ENCODE data around the gene ABCA2. TPM values are rescaled to one million over a fixed set of nuclear protein-coding genes. Genes with fewer than 3 reads are reported as not detected.

ABCA2 gene
- total and polyA plus RNA-seq, 3 donors from 2014 or later, result 33.6 to 65.5 (median 56.0) TPM

- Histone ChIP-seq H3K4me1 (no peaks in the 10 kb centered on the region), H3K36me3 (ENCODE audit: low read depth, missing control alignments) (no peaks in the 10 kb centered on the region), H3K27ac (no peak overlapping the region), H3K27me3 (no peaks in the 10 kb centered on the region), H3K9me3 (no peaks in the 10 kb centered on the region), H3K4me3 (no peak overlapping the region)
- DNase-seq, result no peak
- intact Hi-C loops (cut with DNase I; ENCODE audit: low total_unique reads), result no loop called here
- WGBS, 2 donors, result 96 to 97% methylated on average over 11 to 20 of the region's 20 CpGs
- no peak for TF ChIP-seq POLR2A (IDR thresholded peaks at IDR 0.05)
- TF ChIP-seq, protein P1, sequence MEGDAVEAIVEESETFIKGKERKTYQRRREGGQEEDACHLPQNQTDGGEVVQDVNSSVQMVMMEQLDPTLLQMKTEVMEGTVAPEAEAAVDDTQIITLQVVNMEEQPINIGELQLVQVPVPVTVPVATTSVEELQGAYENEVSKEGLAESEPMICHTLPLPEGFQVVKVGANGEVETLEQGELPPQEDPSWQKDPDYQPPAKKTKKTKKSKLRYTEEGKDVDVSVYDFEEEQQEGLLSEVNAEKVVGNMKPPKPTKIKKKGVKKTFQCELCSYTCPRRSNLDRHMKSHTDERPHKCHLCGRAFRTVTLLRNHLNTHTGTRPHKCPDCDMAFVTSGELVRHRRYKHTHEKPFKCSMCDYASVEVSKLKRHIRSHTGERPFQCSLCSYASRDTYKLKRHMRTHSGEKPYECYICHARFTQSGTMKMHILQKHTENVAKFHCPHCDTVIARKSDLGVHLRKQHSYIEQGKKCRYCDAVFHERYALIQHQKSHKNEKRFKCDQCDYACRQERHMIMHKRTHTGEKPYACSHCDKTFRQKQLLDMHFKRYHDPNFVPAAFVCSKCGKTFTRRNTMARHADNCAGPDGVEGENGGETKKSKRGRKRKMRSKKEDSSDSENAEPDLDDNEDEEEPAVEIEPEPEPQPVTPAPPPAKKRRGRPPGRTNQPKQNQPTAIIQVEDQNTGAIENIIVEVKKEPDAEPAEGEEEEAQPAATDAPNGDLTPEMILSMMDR (IDR thresholded peaks at IDR 0.05), result no peak
These were observed 14.5 kb downstream of the ABCA2 start for GRCh38 chr9:137013571-137013940.

- no peak for DNase-seq
- H3K36me3 ChIP-seq (ENCODE audit: low read depth, missing control alignments), result no peaks in the 10 kb centered on the region
- no peaks in the 10 kb centered on the region for H3K9me3 ChIP-seq
- TF ChIP-seq, protein P1 (IDR thresholded peaks at IDR 0.05), result no peak
- no peak for TF ChIP-seq POLR2A (IDR thresholded peaks at IDR 0.05)
- H3K27me3 ChIP-seq, result no peaks in the 10 kb centered on the region
- H3K4me1 ChIP-seq, result peaks cover 2% of the 10 kb centered on the region
- no peak overlapping the region for H3K27ac ChIP-seq
- H3K4me3 ChIP-seq, result no peak overlapping the region
- WGBS, 2 donors, result 87 to 90% methylated on average over 26 to 67 of the region's 67 CpGs
- intact Hi-C loops (cut with DNase I; ENCODE audit: low total_unique reads), result no loop called here
These were observed 15.1 kb downstream of the ABCA2 start for GRCh38 chr9:137012694-137013570.

DNA sequence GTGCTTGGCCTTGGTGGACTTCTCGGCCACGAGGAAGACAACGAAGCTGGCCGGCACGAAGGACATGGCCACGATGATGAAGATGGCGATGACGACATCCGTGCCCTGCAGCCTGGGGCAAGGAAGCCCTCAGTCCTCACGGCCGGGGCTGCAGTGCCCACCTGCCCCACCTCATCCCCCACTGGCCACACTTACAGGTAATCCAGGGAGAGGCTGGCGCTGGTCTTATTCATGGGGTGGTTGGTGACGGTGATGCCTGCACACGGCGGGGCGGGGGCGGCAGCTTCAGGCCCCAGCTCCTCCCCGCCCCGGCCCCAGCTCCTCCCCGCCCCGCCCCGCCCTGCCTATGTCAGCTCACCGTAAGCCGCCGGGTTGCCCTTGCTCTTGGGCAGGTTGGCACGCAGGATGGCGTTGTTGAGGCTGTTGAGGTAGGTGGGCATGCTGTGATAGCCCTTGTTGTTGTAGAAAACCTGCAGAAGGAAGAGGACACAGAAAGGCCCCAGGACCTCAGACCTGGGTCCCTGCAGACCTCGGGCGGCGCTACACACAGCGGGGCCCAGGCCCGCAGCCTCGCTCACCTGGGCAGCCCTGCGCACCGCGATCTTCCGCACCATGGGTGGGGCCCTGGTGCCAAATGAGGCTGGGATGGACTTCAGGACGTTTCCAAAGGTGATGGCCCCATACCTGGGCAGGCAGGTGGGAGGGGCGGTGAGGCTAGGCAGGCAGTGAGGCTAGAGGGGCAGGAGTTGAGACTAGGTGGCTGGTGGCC lies 15.9 kb downstream of the ABCA2 start:
- H3K27ac ChIP-seq, result no peak overlapping the region
- no peaks in the 10 kb centered on the region for H3K27me3 ChIP-seq
- TF ChIP-seq, protein P1 (IDR thresholded peaks at IDR 0.05), result no peak
- TF ChIP-seq POLR2A (IDR thresholded peaks at IDR 0.05), result no peak
- peaks cover 10% of the 10 kb centered on the region for H3K4me1 ChIP-seq
- DNase-seq, result no peak
- 91 to 93% methylated on average over 13 to 39 of the region's 39 CpGs for WGBS, 2 donors
- H3K4me3 ChIP-seq, result no peak overlapping the region
- H3K36me3 ChIP-seq (ENCODE audit: low read depth, missing control alignments), result no peaks in the 10 kb centered on the region
- intact Hi-C loops (cut with DNase I; ENCODE audit: low total_unique reads), result no loop called here
- H3K9me3 ChIP-seq, result no peaks in the 10 kb centered on the region

- Histone ChIP-seq H3K27ac (no peak overlapping the region), H3K27me3 (no peaks in the 10 kb centered on the region), H3K9me3 (no peaks in the 10 kb centered on the region), H3K4me1 (peaks cover 19% of the 10 kb centered on the region), H3K4me3 (no peak overlapping the region), H3K36me3 (ENCODE audit: low read depth, missing control alignments) (no peaks in the 10 kb centered on the region)
- intact Hi-C loops (cut with DNase I; ENCODE audit: low total_unique reads), result no loop called here
- WGBS, 2 donors, result 96 to 97% methylated on average over 23 to 24 of the region's 24 CpGs
- DNase-seq, result no peak
- TF ChIP-seq, protein P1 (IDR thresholded peaks at IDR 0.05), result no peak
- TF ChIP-seq POLR2A (IDR thresholded peaks at IDR 0.05), result no peak
These were observed 16.9 kb downstream of the ABCA2 start for GRCh38 chr9:137011156-137011555.
